ENCODE results near the gene KDELR1.
"Not testable (repeated sequence)": the region's sequence is repeated elsewhere in the genome, so short reads cannot be mapped to it uniquely, and the experiment has no call there.

The KDELR1 gene

DNA sequence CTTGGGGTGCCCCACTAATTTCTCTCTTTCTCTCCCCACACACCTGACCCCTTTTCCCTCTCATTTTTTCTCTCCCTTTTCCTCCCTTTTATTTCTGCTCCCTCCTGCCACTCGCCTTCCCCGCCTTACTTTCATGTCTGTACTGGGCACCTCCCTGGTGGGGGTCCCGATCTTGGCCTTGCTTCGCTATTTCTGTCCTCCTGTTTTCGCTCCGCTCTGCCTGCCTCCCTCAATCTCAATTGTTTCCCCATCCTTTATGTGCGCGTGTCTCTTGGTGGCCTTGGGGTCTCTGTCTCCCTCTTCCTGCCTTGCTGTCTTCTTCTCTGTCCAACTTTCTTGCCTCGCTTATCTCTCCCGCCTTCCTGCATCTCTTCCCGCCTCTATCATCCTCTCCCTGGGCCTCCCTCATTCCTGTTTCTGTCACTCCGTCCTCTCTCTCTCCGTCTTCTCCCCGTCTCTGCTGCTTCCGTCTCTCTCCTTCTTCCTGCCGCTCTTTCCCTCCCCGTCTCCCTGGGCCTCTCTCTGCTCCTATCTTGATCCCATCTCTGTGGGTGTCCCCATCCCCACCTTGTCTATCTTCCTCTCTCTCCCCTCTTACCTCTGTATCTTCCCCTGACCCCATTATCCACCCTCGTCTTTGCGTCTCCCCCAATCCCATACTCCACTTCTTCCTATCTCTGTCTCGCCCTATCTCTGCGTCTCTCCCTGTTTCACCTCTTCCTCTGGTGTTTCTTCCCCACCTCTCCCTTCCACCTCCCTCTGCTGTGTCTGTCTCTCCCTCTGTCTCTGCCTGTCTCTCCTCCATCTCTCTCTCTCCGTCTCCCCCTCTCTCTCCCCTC is 6.1 kb upstream of the KDELR1 start:
- DNase-seq (ENCODE audit: low read depth), result no peak

- no peak for DNase-seq (ENCODE audit: low read depth)
Observed at GRCh38 chr19:48396824-48397176, 5.4 kb upstream of the KDELR1 start.

- no peak for DNase-seq (ENCODE audit: low read depth)
Observed at GRCh38 chr19:48396016-48396823, 4.9 kb upstream of the KDELR1 start.

- no peak for DNase-seq (ENCODE audit: low read depth)
Observed at GRCh38 chr19:48395499-48395898, 4.1 kb upstream of the KDELR1 start.

GRCh38 chr19:48395170-48395455 is 3.8 kb upstream of the KDELR1 start:
- no peak for DNase-seq (ENCODE audit: low read depth)

DNA sequence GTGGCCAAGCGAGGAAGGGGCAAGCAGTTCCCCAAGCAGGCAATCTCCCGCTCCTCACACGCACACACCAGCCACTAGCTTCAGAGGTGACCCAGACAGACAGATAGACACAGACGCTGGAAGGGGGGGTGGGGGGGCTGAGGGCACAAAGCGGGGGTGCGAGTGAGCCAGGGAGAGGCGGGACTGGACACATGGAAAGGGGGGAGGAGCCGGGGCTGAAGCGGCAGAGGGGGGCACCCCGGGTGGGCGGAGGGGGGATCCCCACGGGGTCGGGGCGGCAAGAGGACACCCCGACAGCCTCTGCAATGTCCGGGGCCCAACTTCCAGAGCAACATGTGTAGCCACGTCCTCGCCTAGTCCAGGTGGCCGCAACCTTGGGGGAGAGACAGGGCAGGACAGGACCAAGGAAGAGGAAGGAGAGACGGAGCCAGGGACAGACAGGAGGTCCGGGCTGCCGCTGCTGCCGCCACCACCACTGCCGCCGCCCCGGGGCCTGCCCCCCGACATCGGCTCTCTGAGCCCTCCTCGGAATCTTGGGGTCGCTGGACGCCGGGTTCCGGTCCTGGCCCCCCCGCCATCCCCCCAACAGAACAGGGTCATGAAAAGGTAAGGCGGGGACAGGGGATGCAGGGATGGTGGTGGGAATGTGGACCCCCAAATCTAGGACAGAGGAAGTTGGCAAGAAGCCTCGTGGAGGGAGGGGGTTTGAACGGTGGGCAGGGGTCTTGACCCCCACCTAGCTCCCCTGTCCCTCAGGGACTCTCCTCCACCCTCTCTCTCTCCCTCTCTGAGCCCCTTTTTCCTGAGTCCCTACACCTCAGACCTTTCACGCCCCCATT is 3.2 kb upstream of the KDELR1 start:
- DNase-seq (ENCODE audit: low read depth), result no peak

GRCh38 chr19:48393559-48394330 is 2.4 kb upstream of the KDELR1 start, which contains the start of gene GRIN2D:
Gene GRIN2D (plus strand): TSS chr19:48393668. CDS start chr19:48398393, 4,725 bp downstream.
- DNase-seq (ENCODE audit: low read depth), result no peak

DNA sequence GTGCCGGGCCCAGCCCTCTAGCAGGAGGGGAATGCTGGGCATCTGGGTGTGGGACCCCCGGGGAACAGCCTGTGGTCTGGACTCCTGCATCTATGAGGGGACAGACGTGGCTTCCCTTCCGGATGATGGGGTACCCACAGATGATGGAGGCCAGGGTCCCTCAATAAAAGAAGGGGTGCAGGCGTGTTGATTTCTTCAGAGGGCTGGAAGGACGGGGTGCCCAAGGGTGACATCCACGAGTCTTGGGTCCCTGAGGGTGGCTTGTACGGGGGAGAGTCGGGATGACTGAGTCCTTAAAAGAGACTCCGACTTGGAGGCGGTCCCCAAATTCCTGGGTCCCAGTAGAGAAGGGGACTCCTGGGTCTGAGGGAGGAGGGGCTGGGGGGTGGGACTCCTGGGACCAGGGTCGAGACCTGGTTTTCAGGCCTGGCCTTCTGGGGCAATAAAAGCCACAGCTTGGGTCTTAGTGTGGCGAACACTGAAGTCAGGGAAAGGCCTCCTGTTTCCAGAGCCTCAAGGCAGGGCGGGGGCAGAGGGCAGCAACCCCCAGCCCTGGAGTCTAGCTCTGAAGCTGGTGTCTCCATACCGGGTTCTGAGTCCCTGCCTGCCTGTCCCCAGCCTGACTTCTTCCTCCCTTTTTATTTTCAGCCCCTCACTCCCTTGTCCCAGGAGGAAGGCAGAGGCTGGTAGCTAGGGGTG is 1.7 kb upstream of the KDELR1 start:
- DNase-seq (ENCODE audit: low read depth), result no peak

DNA sequence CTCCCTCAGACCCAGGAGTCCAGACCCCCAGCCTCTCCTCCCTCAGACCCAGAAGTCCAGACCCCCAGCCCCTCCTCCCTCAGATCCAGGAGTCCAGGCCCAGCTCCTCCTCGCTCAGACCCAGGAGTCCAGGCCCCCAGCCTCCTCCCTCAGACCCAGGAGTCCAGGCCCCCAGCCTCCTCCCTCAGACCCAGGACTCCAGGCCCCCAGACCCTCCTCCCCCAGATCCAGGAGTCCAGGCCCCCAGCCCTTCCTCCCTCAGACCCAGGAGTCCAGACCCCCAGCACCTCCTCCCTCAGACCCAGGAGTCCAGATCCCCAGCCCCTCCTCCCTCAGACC is 624 bp upstream of the KDELR1 start:
- not testable (repeated sequence) for DNase-seq (ENCODE audit: low read depth)

DNA sequence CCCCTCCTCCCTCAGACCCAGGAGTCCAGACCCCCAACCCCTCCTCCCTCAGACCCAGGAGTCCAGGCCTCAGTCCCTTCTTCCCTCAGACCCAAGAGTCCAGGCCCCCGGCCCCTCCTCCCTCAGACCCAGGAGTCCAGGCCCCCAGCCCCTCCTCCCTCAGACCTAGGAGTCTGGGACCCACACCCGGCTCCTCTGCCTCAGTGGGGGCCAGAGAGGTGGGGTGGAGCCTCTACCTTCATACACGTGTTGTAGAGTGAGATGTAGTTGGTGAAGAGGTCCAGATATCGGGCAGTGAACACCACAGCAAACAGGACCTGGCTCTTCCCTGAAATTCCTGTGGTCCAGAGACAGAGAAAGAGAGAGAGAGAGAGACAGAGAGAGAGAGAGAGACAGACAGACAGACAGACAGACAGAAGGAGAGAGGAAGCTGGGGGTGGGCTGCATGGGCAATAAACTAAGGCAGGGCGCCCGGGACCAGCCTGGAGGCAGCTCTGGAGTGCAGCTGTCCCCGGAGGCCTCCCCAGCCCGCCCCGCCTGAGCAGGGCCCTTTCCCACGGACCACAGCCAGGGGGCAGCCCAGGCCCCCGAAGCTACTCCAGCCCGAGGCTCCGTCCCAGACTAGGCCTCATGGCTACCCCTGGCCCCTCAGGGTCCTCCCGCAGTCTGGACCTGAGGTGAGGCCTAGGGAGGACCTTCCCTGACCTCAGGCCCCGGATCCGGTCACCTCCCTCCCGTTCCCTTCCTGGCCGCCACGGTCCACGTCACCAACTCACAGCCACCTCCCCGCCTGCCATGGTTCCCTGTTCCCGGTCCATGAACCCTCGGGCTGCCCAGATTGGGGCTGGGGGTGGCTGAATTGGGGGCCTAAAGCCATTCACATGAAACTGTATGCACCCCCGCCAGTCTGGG is 907 bp downstream of the KDELR1 start:
- no peak for DNase-seq (ENCODE audit: low read depth)

DNA sequence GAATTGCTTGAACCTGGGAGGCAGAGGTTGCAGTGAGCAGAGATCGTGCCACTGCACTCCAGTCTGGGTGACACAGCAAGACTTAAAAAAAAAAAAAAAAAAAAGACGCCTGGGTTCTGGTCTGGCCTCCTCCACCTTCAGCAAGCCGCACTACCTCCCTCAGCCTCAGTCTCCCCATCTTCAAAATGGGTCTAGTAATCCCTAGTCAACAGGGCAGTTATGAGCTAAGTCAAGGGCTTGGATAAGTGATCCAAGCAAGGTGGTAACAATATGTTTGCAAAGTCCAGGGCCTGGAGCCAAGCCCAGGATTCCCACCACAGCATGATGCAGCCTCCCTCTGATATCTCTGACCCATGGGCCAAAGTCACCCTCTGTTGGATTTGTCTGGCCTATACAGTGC is 4.4 kb downstream of the KDELR1 start:
- DNase-seq (ENCODE audit: low read depth), result no peak

GRCh38 chr19:48385461-48386087 is 5.8 kb downstream of the KDELR1 start:
- DNase-seq (ENCODE audit: low read depth), result no peak

- no peak for DNase-seq (ENCODE audit: low read depth)
Observed at GRCh38 chr19:48382286-48382685, 9.1 kb downstream of the KDELR1 start.

DNA sequence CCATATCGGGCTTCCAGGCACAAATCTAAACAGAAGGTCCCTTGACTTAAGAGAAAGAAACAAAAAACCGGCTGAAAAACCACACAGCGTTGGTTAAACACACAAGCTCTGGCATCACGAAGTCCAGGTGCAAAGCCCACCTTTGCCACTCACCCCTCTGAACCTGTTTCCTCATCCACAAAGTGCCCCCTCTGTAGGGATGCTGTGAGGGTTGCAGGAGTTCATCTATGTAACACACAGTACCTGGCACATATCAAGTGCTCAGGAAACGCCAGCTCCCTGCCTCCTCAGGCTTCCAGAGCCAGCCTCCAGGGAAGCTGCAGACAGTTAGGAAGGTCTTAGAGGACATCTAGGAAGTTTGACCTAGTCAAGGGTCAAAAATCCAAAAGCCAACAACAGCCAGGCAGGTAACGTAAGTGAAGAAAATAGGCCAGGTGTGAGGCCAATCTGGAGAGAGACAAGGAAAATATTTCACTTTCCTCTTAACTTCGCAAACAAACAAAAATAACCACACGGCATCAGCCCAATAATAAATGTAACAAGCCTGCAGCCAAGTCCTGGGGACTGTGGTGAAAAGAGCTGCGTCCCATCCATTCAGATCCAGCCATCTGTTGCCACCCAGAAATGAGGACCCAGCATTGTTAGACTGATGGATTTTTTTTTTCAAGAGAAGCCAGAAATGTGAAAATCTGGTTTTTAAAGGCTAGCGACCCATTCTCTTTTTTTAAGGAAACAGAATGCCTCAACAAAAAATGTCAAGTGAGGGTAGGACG is 10.0 kb downstream of the KDELR1 start:
- DNase-seq (ENCODE audit: low read depth), result no peak

DNA sequence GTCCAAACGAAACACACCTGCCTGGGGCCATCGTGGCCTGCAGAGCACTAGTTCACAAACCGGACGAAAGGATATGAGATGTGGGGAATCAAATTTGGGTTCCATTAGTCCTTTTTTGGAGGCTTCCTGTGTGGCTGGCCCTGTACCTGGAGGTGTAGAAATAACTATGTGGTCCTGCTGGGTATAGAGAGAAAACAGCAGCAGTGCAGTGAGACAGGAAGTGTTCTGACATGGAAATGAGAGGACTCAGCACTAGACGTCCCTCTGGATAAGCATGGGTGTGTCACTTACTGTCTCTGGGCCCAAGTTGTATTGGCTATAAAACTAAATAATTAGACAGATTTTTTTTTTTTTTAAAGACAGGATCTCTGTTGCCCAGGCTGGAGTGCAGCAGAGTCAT is 12.3 kb downstream of the KDELR1 start:
- DNase-seq (ENCODE audit: low read depth), result no peak

- DNase-seq (ENCODE audit: low read depth), result no peak
Observed at GRCh38 chr19:48378194-48378570, 13.2 kb downstream of the KDELR1 start.

DNA sequence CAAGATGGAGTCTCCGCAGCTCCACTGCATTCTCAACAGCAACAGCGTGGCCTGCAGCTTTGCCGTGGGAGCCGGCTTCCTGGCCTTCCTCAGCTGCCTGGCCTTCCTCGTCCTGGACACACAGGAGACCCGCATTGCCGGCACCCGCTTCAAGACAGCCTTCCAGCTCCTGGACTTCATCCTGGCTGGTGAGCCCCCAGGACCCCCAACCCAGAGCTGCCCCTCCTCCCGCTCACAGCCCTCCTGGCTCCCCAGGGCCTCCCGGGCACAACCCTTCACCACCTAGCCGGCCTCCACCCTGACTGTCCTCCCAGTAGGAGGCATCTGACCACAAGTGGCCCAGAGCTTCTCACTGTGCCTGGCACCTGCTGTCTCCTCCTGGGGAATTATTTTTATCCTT is 17.8 kb downstream of the KDELR1 start:
- DNase-seq (ENCODE audit: low read depth), result no peak

DNA sequence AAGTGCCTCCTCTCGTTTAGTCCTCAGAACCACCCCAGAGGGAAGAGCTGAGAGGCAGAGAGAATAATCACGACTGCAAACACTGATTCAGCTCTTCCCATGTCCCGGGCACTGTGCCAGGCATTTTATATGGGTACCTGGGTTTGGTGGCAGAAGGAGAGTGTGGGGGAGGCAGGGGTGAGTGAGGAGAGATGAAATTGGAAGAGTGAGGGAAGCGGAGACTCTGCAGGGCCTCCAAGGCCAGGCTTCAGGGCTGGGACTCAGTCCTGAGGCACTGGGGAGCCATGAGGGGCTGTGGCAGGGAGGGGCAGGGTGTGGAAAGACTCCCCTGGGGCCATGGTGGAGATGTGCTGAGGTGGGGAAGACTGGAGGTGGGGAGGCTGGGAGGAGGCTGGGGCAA is 18.4 kb downstream of the KDELR1 start:
- no peak for DNase-seq (ENCODE audit: low read depth)

- not testable (repeated sequence) for DNase-seq (ENCODE audit: low read depth)
Observed at GRCh38 chr19:48371771-48372170, 19.6 kb downstream of the KDELR1 start.

All from stimulated activated CD8-positive, alpha-beta memory T cell treated with anti-CD3 and anti-CD28 coated beads, Interleukin-7, amount 100 ng/mL, for 24 hours (primary cell).